Neural cell (in vitro differentiated cells): Measurements from ENCODE around the gene ZNF160. TPM values are rescaled to one million over a fixed set of nuclear protein-coding genes. Genes with fewer than 3 reads are reported as not detected.
"Not testable (repeated sequence)": the region's sequence is repeated elsewhere in the genome, so short reads cannot be mapped to it uniquely, and the experiment has no call there.

Experiments used
- H2AFZ ChIP-seq: fragments of 200-600, 300-800 bp; sonication (generic), shearing (Covaris generic); 2 replicates; pipeline ENCODE4 v1.6.0; 2014; ENCODE audit warnings: low read depth, mild to moderate bottlenecking, antibody characterized with exemption, low read length, moderate library complexity
- H3F3A ChIP-seq: fragments of 200-600 bp; shearing (Covaris generic); 2 replicates; pipeline ENCODE4 v1.6.1; 2016; ENCODE audit warnings: mild to moderate bottlenecking, moderate library complexity, mixed read lengths, antibody characterized with exemption, low read length; ENCODE audit not compliant: insufficient read depth, poor library complexity, severe bottlenecking
- H3K27ac ChIP-seq: fragments of 200-600, 300-800 bp; sonication (generic), shearing (Covaris generic); 2 replicates; pipeline ENCODE4 v1.5.1; 2014; ENCODE audit warnings: mild to moderate bottlenecking, low read length, moderate library complexity
- H3K27me3 ChIP-seq: fragments of 300-800, 200-600 bp; sonication (generic), shearing (Covaris generic); 2 replicates; pipeline ENCODE4 v1.6.0; 2014; ENCODE audit warnings: mild to moderate bottlenecking, low read depth, low read length, moderate library complexity; ENCODE audit not compliant: insufficient read depth
- H3K36me3 ChIP-seq: fragments of 300-800, 200-600 bp; sonication (generic), shearing (Covaris generic); 2 replicates; pipeline ENCODE4 v1.5.1; 2014; ENCODE audit warnings: mild to moderate bottlenecking, antibody characterized with exemption, low read length, moderate library complexity; ENCODE audit not compliant: insufficient read depth
- H3K4me2 ChIP-seq: fragments of 300-800, 200-600 bp; sonication (generic), shearing (Covaris generic); 2 replicates; pipeline ENCODE4 v1.6.0; 2014; ENCODE audit warnings: mild to moderate bottlenecking, low read length
- H3K4me3 ChIP-seq: fragments of 300-800, 200-600 bp; sonication (generic), shearing (Covaris generic); 2 replicates; pipeline ENCODE4 v1.5.1; 2014; ENCODE audit warnings: mild to moderate bottlenecking, low read length, moderate library complexity
- H3K79me2 ChIP-seq: fragments of 200-600 bp; shearing (Covaris generic); replicated peaks from 2 replicates; pipeline ENCODE4 v1.6.0; 2014; ENCODE audit warnings: mild to moderate bottlenecking, low read length, moderate library complexity; ENCODE audit not compliant: insufficient read depth
- H3K9ac ChIP-seq: fragments of 300-800, 200-600 bp; sonication (generic), shearing (Covaris generic); 2 replicates; pipeline ENCODE4 v1.6.1; 2016; ENCODE audit warnings: mild to moderate bottlenecking, low read length, mixed read lengths
- H3K9me2 ChIP-seq: fragments of 200-600 bp; shearing (Covaris generic); 2 replicates; pipeline ENCODE4 v1.6.1; 2016; ENCODE audit warnings: mild to moderate bottlenecking, low read length, mixed read lengths; ENCODE audit not compliant: insufficient read depth
- H3K9me3 ChIP-seq: fragments of 200-600, 300-800 bp; sonication (generic), shearing (Covaris generic); 2 replicates; pipeline ENCODE4 v1.6.1; 2016; ENCODE audit warnings: mild to moderate bottlenecking, mixed run types, low read length, moderate library complexity, mixed read lengths
- H4K20me1 ChIP-seq: fragments of 200-600 bp; shearing (Covaris generic); 2 replicates; pipeline ENCODE4 v1.6.1; 2016; ENCODE audit warnings: mild to moderate bottlenecking, mixed run types; ENCODE audit not compliant: insufficient read depth
- EP300 ChIP-seq: fragments of 450-650 bp; conservative IDR thresholded peaks from 2 replicates; pipeline ENCODE4 v1.6.1; 2014; ENCODE audit warnings: antibody characterized with exemption, mild to moderate bottlenecking, moderate library complexity; ENCODE audit not compliant: poor library complexity, severe bottlenecking
- EZH2 ChIP-seq: fragments of 200-600, 300-800 bp; shearing (Covaris generic), sonication (generic); IDR thresholded peaks from 2 replicates; pipeline ENCODE4 v1.6.1; 2014; ENCODE audit warnings: antibody characterized with exemption, low read length, borderline replicate concordance, mild to moderate bottlenecking; ENCODE audit not compliant: insufficient read depth, poor library complexity, severe bottlenecking
- MXI1 ChIP-seq: fragments of 450-650 bp; conservative IDR thresholded peaks from 2 replicates; pipeline ENCODE4 v1.6.1; 2014; ENCODE audit warnings: antibody characterized with exemption, mild to moderate bottlenecking; ENCODE audit not compliant: poor library complexity, severe bottlenecking
- POLR2AphosphoS5 ChIP-seq: IDR thresholded peaks from 2 replicates; pipeline ENCODE4 v1.6.1; 2012
- RAD21 ChIP-seq: fragments of 450-650 bp; conservative IDR thresholded peaks from 2 replicates; pipeline ENCODE4 v1.6.1; 2014; ENCODE audit warnings: antibody characterized with exemption, mild to moderate bottlenecking, moderate library complexity
- SMC3 ChIP-seq: fragments of 450-650 bp; conservative IDR thresholded peaks from 2 replicates; pipeline ENCODE4 v1.6.1; 2014; ENCODE audit warnings: antibody characterized with exemption, mild to moderate bottlenecking, moderate library complexity; ENCODE audit not compliant: poor library complexity
- TAF1 ChIP-seq: IDR thresholded peaks from 2 replicates; pipeline ENCODE4 v1.6.1; 2012; ENCODE audit warnings: low read depth
- polyA plus RNA-seq: library from polyadenylated mRNA; depleted of rRNA; stranded (reverse); fragments of >200 nt; gene quantifications from 2 replicates; pipeline ENCODE4 v1.2.3, GENCODE V29; 2014
- TF ChIP-seq, protein P1 (sequence below): IDR thresholded peaks from 2 replicates; pipeline ENCODE4 v1.6.1; 2012; ENCODE audit warnings: borderline replicate concordance
- TF ChIP-seq, protein P2 (sequence below): fragments of 450-650 bp; IDR thresholded peaks from 2 replicates; pipeline ENCODE4 v1.5.1; 2014; ENCODE audit warnings: antibody characterized with exemption, mild to moderate bottlenecking, moderate library complexity; ENCODE audit not compliant: poor library complexity, severe bottlenecking

ZNF160 gene
- polyA plus RNA-seq, 1 donor from 2014 or later: 28.1 TPM

DNA sequence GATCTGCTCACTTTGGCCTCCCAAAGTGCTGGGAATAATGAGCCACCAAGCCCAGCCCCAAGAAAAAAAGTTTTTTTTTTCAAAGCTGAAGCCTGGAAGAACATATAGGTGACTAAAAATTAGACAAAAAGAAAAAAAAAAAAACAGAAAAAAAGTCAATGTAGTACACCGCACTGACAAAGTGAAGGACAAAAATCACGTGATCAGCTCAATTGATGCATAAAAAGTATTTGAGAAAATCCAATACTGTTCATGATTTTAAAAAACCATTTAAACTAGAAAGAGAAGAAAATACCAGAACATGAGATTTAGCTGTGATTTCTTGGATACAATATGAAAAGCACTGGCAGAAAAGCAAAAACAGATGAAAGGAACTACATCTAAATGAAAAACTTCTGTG, 69.2 kb downstream of the ZNF160 start:
- Histone ChIP-seq H3K4me3 (no peak overlapping the region), H3K9me3 (no peaks in the 10 kb centered on the region), H3K4me2 (no peak overlapping the region), H3K9ac (no peak overlapping the region), H3K27ac (no peak overlapping the region), H4K20me1 (no peaks in the 10 kb centered on the region), H2AFZ (no peak overlapping the region), H3K79me2 (no peaks in the 10 kb centered on the region), H3K9me2 (no peaks in the 10 kb centered on the region), H3F3A (no peaks in the 10 kb centered on the region), H3K36me3 (no peaks in the 10 kb centered on the region), H3K27me3 (no peaks in the 10 kb centered on the region)
- no peak for TF ChIP-seq RAD21
- TF ChIP-seq, protein P1, sequence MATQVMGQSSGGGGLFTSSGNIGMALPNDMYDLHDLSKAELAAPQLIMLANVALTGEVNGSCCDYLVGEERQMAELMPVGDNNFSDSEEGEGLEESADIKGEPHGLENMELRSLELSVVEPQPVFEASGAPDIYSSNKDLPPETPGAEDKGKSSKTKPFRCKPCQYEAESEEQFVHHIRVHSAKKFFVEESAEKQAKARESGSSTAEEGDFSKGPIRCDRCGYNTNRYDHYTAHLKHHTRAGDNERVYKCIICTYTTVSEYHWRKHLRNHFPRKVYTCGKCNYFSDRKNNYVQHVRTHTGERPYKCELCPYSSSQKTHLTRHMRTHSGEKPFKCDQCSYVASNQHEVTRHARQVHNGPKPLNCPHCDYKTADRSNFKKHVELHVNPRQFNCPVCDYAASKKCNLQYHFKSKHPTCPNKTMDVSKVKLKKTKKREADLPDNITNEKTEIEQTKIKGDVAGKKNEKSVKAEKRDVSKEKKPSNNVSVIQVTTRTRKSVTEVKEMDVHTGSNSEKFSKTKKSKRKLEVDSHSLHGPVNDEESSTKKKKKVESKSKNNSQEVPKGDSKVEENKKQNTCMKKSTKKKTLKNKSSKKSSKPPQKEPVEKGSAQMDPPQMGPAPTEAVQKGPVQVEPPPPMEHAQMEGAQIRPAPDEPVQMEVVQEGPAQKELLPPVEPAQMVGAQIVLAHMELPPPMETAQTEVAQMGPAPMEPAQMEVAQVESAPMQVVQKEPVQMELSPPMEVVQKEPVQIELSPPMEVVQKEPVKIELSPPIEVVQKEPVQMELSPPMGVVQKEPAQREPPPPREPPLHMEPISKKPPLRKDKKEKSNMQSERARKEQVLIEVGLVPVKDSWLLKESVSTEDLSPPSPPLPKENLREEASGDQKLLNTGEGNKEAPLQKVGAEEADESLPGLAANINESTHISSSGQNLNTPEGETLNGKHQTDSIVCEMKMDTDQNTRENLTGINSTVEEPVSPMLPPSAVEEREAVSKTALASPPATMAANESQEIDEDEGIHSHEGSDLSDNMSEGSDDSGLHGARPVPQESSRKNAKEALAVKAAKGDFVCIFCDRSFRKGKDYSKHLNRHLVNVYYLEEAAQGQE: no peak
- TF ChIP-seq EZH2: no peak
- no peak for TF ChIP-seq SMC3
- no peak for TF ChIP-seq MXI1
- TF ChIP-seq, protein P2, sequence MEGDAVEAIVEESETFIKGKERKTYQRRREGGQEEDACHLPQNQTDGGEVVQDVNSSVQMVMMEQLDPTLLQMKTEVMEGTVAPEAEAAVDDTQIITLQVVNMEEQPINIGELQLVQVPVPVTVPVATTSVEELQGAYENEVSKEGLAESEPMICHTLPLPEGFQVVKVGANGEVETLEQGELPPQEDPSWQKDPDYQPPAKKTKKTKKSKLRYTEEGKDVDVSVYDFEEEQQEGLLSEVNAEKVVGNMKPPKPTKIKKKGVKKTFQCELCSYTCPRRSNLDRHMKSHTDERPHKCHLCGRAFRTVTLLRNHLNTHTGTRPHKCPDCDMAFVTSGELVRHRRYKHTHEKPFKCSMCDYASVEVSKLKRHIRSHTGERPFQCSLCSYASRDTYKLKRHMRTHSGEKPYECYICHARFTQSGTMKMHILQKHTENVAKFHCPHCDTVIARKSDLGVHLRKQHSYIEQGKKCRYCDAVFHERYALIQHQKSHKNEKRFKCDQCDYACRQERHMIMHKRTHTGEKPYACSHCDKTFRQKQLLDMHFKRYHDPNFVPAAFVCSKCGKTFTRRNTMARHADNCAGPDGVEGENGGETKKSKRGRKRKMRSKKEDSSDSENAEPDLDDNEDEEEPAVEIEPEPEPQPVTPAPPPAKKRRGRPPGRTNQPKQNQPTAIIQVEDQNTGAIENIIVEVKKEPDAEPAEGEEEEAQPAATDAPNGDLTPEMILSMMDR: no peak
- no peak for TF ChIP-seq TAF1
- no peak for TF ChIP-seq POLR2AphosphoS5
- no peak for TF ChIP-seq EP300

DNA sequence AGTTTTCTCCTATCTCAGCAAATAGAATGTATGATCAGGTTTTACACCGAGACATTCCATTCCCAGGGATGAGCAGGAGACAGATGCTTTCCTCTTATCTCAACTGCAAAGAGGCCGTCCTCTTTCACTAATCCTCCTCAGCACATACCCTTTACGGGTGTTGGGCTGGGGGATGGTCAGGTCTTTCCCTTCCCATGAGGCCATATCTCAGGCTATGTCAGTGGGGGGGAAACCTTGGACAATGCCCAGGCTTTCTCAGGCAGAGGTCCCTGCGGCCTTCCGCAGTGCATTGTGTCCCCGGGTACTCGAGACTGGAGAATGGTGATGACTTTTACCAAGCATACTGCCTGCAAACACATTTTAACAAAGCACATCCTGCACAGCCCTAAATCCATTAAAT, 74.9 kb downstream of the ZNF160 start:
- not testable (repeated sequence) for H3K9me3 ChIP-seq, H3K79me2 ChIP-seq, H2AFZ ChIP-seq, H3F3A ChIP-seq, H3K9me2 ChIP-seq, H3K9ac ChIP-seq, H3K4me2 ChIP-seq, H3K4me3 ChIP-seq, H4K20me1 ChIP-seq, H3K36me3 ChIP-seq, H3K27me3 ChIP-seq, H3K27ac ChIP-seq

DNA sequence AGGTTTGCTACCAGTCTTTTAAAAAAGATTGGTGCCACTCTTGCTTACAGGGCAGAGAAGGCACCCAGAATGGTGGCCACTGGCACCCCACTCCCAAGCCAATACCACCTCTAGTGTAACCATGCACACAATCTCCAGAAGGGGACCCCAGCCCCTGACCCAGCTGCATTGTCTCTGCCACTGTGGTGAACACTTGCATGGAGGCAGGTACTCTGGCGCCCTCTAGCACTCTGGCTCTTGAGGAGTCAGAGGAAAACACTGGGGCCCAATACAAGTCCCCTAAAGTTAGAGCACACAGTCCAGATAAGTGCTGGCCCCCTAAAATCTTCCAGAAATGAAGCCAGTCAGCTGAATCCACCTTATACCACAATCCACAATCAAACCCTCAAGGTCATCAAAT, 83.5 kb downstream of the ZNF160 start:
- Histone ChIP-seq H3F3A (no peaks in the 10 kb centered on the region), H3K27me3 (no peaks in the 10 kb centered on the region), H3K4me2 (no peak overlapping the region), H2AFZ (no peak overlapping the region), H3K4me3 (no peak overlapping the region), H3K36me3 (no peaks in the 10 kb centered on the region), H3K27ac (no peak overlapping the region), H3K79me2 (no peaks in the 10 kb centered on the region), H3K9ac (no peak overlapping the region), H4K20me1 (no peaks in the 10 kb centered on the region), H3K9me2 (no peaks in the 10 kb centered on the region), H3K9me3 (no peaks in the 10 kb centered on the region)
- no peak for TF ChIP-seq MXI1
- TF ChIP-seq SMC3: no peak
- TF ChIP-seq POLR2AphosphoS5: no peak
- TF ChIP-seq TAF1: no peak
- TF ChIP-seq, protein P2: no peak
- TF ChIP-seq EZH2: no peak
- no peak for TF ChIP-seq EP300
- TF ChIP-seq, protein P1: no peak
- no peak for TF ChIP-seq RAD21
